Liver (tissue), 9 donors: ENCODE data around the gene POLDIP2. TPM values are rescaled to one million over a fixed set of nuclear protein-coding genes. Genes with fewer than 3 reads are reported as not detected.

Experiments used
- DNase-seq: peaks from one replicate; pipeline ENCODE4 v3.0.0-alpha.2; 2017; ENCODE audit warnings: low spot score
- H3K27ac ChIP-seq, 2 donors: one replicate each; pipeline ENCODE4 v1.7.0; 2013; ENCODE audit warnings: inconsistent platforms in 2 of 2, low read length in 2 of 2, control low read depth in 1 of 2, low read depth in 1 of 2, mild to moderate bottlenecking in 1 of 2
- H3K27me3 ChIP-seq, 4 donors: one replicate each; pipeline versions ENCODE4 v1.6.1 to v1.7.0; 2013; ENCODE audit warnings: low read length in 3 of 4, inconsistent platforms in 1 of 4, mild to moderate bottlenecking in 1 of 4, moderate library complexity in 1 of 4; ENCODE audit not compliant: control insufficient read depth in 4 of 4, insufficient read depth in 4 of 4
- H3K36me3 ChIP-seq, 4 donors: one replicate each; pipeline versions ENCODE4 v1.6.1 to v1.7.0; 2013; ENCODE audit warnings: low read length in 3 of 4, mild to moderate bottlenecking in 3 of 4, low read depth in 1 of 4, moderate library complexity in 1 of 4; ENCODE audit not compliant: control insufficient read depth in 4 of 4, insufficient read depth in 3 of 4
- H3K4me1 ChIP-seq, 4 donors: one replicate each; pipeline versions ENCODE4 v1.6.1 to v1.7.0; 2013; ENCODE audit warnings: low read length in 3 of 4, mild to moderate bottlenecking in 3 of 4, moderate library complexity in 1 of 4; ENCODE audit not compliant: control insufficient read depth in 4 of 4, insufficient read depth in 4 of 4
- H3K4me3 ChIP-seq, 3 donors: one replicate each; pipeline versions ENCODE4 v1.6.1 to v1.7.0; 2013; ENCODE audit warnings: low read length in 3 of 3, control low read depth in 1 of 3, low read depth in 1 of 3, mild to moderate bottlenecking in 1 of 3
- H3K9ac ChIP-seq, 2 donors: one replicate each; pipeline ENCODE4 v1.7.0; 2013; ENCODE audit warnings: low read length in 2 of 2, mild to moderate bottlenecking in 2 of 2, moderate library complexity in 2 of 2, control low read depth in 1 of 2, low read depth in 1 of 2
- H3K9me3 ChIP-seq, 4 donors: one replicate each; pipeline versions ENCODE4 v1.6.1 to v1.7.0; 2013; ENCODE audit warnings: low read length in 3 of 4; ENCODE audit not compliant: control insufficient read depth in 4 of 4
- EGR1 ChIP-seq, 2 donors: IDR thresholded peaks; 2 replicates each; pipeline ENCODE4 v1.6.1; 2016 to 2018; ENCODE audit warnings: antibody characterized with exemption in 2 of 2, low read depth in 2 of 2
- GABPA ChIP-seq, 2 donors: IDR thresholded peaks in 1 of 2; conservative IDR thresholded peaks in 1 of 2; 2 replicates each; pipeline ENCODE4 v1.6.1; 2016; ENCODE audit warnings: antibody characterized with exemption in 2 of 2, mild to moderate bottlenecking in 1 of 2, moderate library complexity in 1 of 2
- HNF4A ChIP-seq, 2 donors: conservative IDR thresholded peaks; 2 replicates each; pipeline ENCODE4 v1.6.1; 2016; ENCODE audit warnings: antibody characterized with exemption in 2 of 2, mild to moderate bottlenecking in 2 of 2
- HNF4G ChIP-seq: IDR thresholded peaks from 2 replicates; pipeline ENCODE4 v1.6.1; 2016; ENCODE audit warnings: antibody characterized with exemption
- JUND ChIP-seq, 2 donors: IDR thresholded peaks; 2 replicates each; pipeline ENCODE4 v1.6.1; 2016; ENCODE audit warnings: antibody characterized with exemption in 2 of 2
- NR2F2 ChIP-seq: IDR thresholded peaks from 2 replicates; pipeline ENCODE4 v1.6.1; 2016; ENCODE audit warnings: antibody characterized with exemption
- RAD21 ChIP-seq, 2 donors: IDR thresholded peaks; 2 replicates each; pipeline ENCODE4 v1.6.1; 2016; ENCODE audit warnings: antibody characterized with exemption in 2 of 2, mild to moderate bottlenecking in 2 of 2
- RXRA ChIP-seq, 2 donors: IDR thresholded peaks; 2 replicates each; pipeline ENCODE4 v1.6.1; 2017 to 2018; ENCODE audit warnings: antibody characterized with exemption in 2 of 2, mild to moderate bottlenecking in 1 of 2
- SP1 ChIP-seq: IDR thresholded peaks from 2 replicates; pipeline ENCODE4 v1.6.1; 2018; ENCODE audit warnings: antibody characterized with exemption, mild to moderate bottlenecking
- YY1 ChIP-seq: IDR thresholded peaks from 2 replicates; pipeline ENCODE4 v1.6.1; 2016; ENCODE audit warnings: antibody characterized with exemption, mild to moderate bottlenecking
- WGBS: extraction: QIAGEN DNeasy Blood & Tissue Kit; methylation state at CpG from one replicate; pipeline ENCODE4 v1.1.7; 2013; 5-methylcytosine and 5-hydroxymethylcytosine counted together
- polyA plus RNA-seq, 2 donors: library from polyadenylated mRNA; stranded (reverse) in 1 of 2; unstranded in 1 of 2; fragments of 200-250 nt in 1 of 2; fragments of >200 nt in 1 of 2; fragmentation: Nextera tagmentation in 1 of 2; extraction: Ambion mirVana in 1 of 2; gene quantifications; one replicate each; pipeline versions ENCODE4 v1.2.1 to v1.2.3, GENCODE V29; 2013 to 2015
- total RNA-seq, 2 donors: library from RNA; depleted of rRNA; stranded (reverse); fragments of >200 nt; gene quantifications; one replicate each; pipeline ENCODE4 v1.2.3, GENCODE V29; 2014
- TF ChIP-seq, protein P1 (sequence below): IDR thresholded peaks from 2 replicates; pipeline ENCODE4 v1.6.1; 2016; ENCODE audit warnings: antibody characterized with exemption, mild to moderate bottlenecking
- TF ChIP-seq, protein P2 (sequence below): IDR thresholded peaks from 2 replicates; pipeline ENCODE4 v1.6.1; 2016; ENCODE audit warnings: antibody characterized with exemption
- TF ChIP-seq, protein P3 (sequence below): IDR thresholded peaks from 2 replicates; pipeline ENCODE4 v1.6.1; 2016; ENCODE audit warnings: antibody characterized with exemption
- TF ChIP-seq, protein P4 (sequence below): fragments of 150-350 bp; IDR thresholded peaks from 2 replicates; pipeline ENCODE4 v1.5.1; 2017; ENCODE audit warnings: improper control_type of control experiment, low read depth, low read length; ENCODE audit not compliant: missing input control
- TF ChIP-seq, protein P5 (sequence below): IDR thresholded peaks from 2 replicates; pipeline ENCODE4 v1.6.1; 2016; ENCODE audit warnings: antibody characterized with exemption
- donor health status: healthy.
- donor health status: healthy.
- donor health status: healthy.
- donor health status: healthy.
- donor health status: healthy.

POLDIP2 gene
- total and polyA plus RNA-seq, 4 donors: 65.5 to 150 (median 104) TPM

DNA sequence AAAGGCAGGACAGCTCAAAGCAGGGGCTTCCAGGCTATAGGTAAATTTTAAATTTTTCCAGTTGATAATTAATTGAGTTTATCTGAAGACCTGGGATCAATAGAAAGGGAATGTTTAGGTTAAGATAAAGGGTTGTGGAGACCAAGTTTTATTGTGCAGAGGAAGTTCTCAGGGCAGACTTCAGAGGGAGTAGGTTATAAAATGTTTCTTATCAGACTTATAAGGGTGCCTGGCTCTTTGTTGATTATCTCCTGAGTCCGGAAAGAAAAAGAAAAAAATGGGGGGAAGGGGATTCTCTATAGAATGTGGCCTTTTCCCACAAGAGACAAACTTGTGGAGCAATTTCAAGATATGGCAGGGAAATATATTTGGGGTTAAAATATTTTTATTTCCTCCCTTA is 32.8 kb upstream of the POLDIP2 start:
- TF ChIP-seq, protein P1, sequence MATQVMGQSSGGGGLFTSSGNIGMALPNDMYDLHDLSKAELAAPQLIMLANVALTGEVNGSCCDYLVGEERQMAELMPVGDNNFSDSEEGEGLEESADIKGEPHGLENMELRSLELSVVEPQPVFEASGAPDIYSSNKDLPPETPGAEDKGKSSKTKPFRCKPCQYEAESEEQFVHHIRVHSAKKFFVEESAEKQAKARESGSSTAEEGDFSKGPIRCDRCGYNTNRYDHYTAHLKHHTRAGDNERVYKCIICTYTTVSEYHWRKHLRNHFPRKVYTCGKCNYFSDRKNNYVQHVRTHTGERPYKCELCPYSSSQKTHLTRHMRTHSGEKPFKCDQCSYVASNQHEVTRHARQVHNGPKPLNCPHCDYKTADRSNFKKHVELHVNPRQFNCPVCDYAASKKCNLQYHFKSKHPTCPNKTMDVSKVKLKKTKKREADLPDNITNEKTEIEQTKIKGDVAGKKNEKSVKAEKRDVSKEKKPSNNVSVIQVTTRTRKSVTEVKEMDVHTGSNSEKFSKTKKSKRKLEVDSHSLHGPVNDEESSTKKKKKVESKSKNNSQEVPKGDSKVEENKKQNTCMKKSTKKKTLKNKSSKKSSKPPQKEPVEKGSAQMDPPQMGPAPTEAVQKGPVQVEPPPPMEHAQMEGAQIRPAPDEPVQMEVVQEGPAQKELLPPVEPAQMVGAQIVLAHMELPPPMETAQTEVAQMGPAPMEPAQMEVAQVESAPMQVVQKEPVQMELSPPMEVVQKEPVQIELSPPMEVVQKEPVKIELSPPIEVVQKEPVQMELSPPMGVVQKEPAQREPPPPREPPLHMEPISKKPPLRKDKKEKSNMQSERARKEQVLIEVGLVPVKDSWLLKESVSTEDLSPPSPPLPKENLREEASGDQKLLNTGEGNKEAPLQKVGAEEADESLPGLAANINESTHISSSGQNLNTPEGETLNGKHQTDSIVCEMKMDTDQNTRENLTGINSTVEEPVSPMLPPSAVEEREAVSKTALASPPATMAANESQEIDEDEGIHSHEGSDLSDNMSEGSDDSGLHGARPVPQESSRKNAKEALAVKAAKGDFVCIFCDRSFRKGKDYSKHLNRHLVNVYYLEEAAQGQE: no peak
- no peak for TF ChIP-seq RXRA (IDR thresholded peaks at IDR 0.05)
- no peak for TF ChIP-seq EGR1 (IDR thresholded peaks at IDR 0.05; ENCODE audit: low read depth in 2 of 2)
- TF ChIP-seq SP1: no peak
- TF ChIP-seq, protein P2, sequence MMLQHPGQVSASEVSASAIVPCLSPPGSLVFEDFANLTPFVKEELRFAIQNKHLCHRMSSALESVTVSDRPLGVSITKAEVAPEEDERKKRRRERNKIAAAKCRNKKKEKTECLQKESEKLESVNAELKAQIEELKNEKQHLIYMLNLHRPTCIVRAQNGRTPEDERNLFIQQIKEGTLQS: no peak
- Histone ChIP-seq H3K4me1 (no peaks in the 10 kb centered on the region), H3K27ac (no peak overlapping the region), H3K36me3 (peaks cover 2 to 19% (median 5%) of the 10 kb centered on the region in 4 donors), H3K9me3 (no peaks in the 10 kb centered on the region), H3K9ac (no peak overlapping the region), H3K4me3 (no peak overlapping the region), H3K27me3 (no peaks in the 10 kb centered on the region)
- no peak for DNase-seq
- 81% methylated on average over 1 of the region's 1 CpG for WGBS

DNA sequence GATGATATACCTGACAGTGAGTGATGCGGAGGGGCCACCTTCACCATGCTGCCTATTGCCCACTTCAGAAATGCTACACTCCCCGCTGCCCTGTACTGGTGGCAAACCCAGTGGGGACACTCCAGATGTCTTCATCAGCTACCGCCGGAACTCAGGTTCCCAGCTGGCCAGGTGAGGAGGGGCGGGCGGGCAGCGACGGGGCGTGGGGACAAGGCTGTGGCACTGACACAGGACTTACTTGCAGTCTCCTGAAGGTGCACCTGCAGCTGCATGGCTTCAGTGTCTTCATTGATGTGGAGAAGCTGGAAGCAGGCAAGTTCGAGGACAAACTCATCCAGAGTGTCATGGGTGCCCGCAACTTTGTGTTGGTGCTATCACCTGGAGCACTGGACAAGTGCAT is 30.8 kb upstream of the POLDIP2 start:
- Histone ChIP-seq H3K36me3 (peaks cover 0 to 19% (median 5%) of the 10 kb centered on the region in 4 donors), H3K9me3 (no peaks in the 10 kb centered on the region), H3K4me1 (peaks cover 0 to 3% (median 1%) of the 10 kb centered on the region in 4 donors), H3K4me3 (no peak overlapping the region), H3K27me3 (no peaks in the 10 kb centered on the region), H3K9ac (no peak overlapping the region), H3K27ac (no peak overlapping the region)
- TF ChIP-seq SP1: no peak
- TF ChIP-seq RXRA (IDR thresholded peaks at IDR 0.05): no peak
- TF ChIP-seq, protein P3, sequence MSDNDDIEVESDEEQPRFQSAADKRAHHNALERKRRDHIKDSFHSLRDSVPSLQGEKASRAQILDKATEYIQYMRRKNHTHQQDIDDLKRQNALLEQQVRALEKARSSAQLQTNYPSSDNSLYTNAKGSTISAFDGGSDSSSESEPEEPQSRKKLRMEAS: no peak
- TF ChIP-seq, protein P4, sequence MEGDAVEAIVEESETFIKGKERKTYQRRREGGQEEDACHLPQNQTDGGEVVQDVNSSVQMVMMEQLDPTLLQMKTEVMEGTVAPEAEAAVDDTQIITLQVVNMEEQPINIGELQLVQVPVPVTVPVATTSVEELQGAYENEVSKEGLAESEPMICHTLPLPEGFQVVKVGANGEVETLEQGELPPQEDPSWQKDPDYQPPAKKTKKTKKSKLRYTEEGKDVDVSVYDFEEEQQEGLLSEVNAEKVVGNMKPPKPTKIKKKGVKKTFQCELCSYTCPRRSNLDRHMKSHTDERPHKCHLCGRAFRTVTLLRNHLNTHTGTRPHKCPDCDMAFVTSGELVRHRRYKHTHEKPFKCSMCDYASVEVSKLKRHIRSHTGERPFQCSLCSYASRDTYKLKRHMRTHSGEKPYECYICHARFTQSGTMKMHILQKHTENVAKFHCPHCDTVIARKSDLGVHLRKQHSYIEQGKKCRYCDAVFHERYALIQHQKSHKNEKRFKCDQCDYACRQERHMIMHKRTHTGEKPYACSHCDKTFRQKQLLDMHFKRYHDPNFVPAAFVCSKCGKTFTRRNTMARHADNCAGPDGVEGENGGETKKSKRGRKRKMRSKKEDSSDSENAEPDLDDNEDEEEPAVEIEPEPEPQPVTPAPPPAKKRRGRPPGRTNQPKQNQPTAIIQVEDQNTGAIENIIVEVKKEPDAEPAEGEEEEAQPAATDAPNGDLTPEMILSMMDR: no peak
- TF ChIP-seq HNF4A (conservative IDR thresholded peaks at IDR 0.05): no peak
- TF ChIP-seq, protein P5, sequence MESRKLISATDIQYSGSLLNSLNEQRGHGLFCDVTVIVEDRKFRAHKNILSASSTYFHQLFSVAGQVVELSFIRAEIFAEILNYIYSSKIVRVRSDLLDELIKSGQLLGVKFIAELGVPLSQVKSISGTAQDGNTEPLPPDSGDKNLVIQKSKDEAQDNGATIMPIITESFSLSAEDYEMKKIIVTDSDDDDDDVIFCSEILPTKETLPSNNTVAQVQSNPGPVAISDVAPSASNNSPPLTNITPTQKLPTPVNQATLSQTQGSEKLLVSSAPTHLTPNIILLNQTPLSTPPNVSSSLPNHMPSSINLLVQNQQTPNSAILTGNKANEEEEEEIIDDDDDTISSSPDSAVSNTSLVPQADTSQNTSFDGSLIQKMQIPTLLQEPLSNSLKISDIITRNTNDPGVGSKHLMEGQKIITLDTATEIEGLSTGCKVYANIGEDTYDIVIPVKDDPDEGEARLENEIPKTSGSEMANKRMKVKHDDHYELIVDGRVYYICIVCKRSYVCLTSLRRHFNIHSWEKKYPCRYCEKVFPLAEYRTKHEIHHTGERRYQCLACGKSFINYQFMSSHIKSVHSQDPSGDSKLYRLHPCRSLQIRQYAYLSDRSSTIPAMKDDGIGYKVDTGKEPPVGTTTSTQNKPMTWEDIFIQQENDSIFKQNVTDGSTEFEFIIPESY: no peak
- TF ChIP-seq GABPA (IDR thresholded peaks at IDR 0.05 in 1 of 2, conservative IDR thresholded peaks at IDR 0.05 in 1 of 2): no peak
- TF ChIP-seq JUND (IDR thresholded peaks at IDR 0.05): no peak
- TF ChIP-seq EGR1 (IDR thresholded peaks at IDR 0.05; ENCODE audit: low read depth in 2 of 2): no peak
- TF ChIP-seq YY1: no peak
- no peak for TF ChIP-seq NR2F2
- TF ChIP-seq RAD21 (IDR thresholded peaks at IDR 0.05): no peak
- TF ChIP-seq HNF4G: no peak
- DNase-seq: no peak
- 98% methylated on average over 11 of the region's 11 CpGs for WGBS
